ENCODE measurements around the gene LIN7B. TPM values are rescaled to one million over a fixed set of nuclear protein-coding genes. Genes with fewer than 3 reads are reported as not detected.

The LIN7B gene
- total and polyA plus RNA-seq, 2 of the 13 experiments (the other 11 are each of a cell fraction or from before 2014, with no cell fraction given) = 5.3 to 7.6 TPM

DNA sequence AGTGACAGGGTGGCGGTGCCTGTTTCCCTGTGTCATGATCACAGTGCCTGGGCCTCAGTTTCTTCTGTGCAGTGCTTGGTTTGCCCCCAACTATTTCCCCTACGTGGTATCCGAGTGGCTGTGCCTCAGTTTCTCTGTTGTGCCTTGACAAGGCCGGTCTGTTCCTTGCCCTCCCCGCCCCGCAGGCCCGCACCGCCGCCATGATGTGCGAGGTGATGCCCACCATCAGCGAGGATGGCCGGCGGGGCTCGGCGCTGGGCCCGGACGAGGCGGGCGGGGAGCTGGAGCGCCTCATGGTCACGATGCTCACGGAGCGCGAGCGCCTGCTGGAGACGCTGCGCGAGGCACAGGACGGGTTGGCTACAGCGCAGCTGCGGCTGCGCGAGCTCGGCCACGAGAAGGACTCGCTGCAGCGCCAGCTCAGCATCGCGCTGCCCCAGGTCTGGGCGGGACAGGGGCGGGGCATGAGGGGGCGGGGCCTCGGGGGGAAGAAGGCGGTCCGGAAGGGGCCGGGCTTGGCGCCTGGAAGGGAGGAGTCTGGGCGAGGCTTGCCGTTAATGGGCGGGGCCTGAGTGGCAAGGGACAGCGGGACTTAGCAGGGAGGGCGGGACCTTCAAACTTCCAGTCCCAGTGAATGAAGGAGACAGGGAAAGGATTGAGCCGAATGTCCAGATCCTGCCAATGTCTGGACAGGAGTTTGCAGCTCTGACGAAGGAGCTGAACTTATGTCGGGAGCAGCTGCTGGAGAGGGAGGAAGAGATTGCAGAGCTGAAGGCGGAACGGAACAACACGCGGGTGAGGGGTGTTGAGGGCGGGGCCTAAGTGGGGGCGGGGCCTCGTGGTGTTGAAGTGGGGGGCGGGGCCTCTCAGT is 13.7 kb downstream of the LIN7B start (continued):
- TF ChIP-seq TRIM24 (CRISPR knock-in tag; IDR thresholded peaks at IDR 0.05) (no peak), BRCA1 (CRISPR knock-in tag; IDR thresholded peaks at IDR 0.05) (peak; percentile 99), TMF1 (CRISPR knock-in tag; IDR thresholded peaks at IDR 0.05; ENCODE audit: low read depth) (peak; percentile 100), ZNF780A (CRISPR knock-in tag; IDR thresholded peaks at IDR 0.05) (peak; percentile 97), HNRNPH1 (optimal IDR thresholded peaks at IDR 0.05; ENCODE audit: low read depth, low read length) (no peak), SRSF9 (IDR thresholded peaks at IDR 0.05; ENCODE audit: borderline replicate concordance, insufficient read depth, low read depth, low read length, poor library complexity, severe bottlenecking) (no peak), ZFP1 (CRISPR knock-in tag; IDR thresholded peaks at IDR 0.05) (peak; percentile 42; the same call in 1 of the 2 replicates), KDM5B (CRISPR knock-in tag; IDR thresholded peaks at IDR 0.05; ENCODE audit: borderline replicate concordance) (peak; percentile 100), ZNF225 (CRISPR knock-in tag; IDR thresholded peaks at IDR 0.05) (peak; percentile 98), ZNF337 (CRISPR knock-in tag; IDR thresholded peaks at IDR 0.05; ENCODE audit: borderline replicate concordance, low read depth) (peak; percentile 97; the same call in 1 of the 2 replicates), ATF1 (CRISPR knock-in tag; IDR thresholded peaks at IDR 0.05) (no peak), EED (CRISPR knock-in tag; IDR thresholded peaks at IDR 0.05) (peak; percentile 92), ZNF12 (CRISPR knock-in tag; IDR thresholded peaks at IDR 0.05) (peak; percentile 77; the same call in 1 of the 2 replicates), ZNF256 (CRISPR knock-in tag; conservative IDR thresholded peaks at IDR 0.05) (peak; percentile 98), SP2 (CRISPR knock-in tag; IDR thresholded peaks at IDR 0.05) (peak; percentile 70), ZSCAN30 (CRISPR knock-in tag; IDR thresholded peaks at IDR 0.05) (0 out of 2 replicates have a peak, but pooled peaks have one; percentile 49), ZNF335 (CRISPR knock-in tag; IDR thresholded peaks at IDR 0.05) (peak; percentile 89), AGO1 (IDR thresholded peaks at IDR 0.05; ENCODE audit: low read depth, low read length, poor library complexity, severe bottlenecking) (no peak), ARNT2 (CRISPR knock-in tag; IDR thresholded peaks at IDR 0.05; ENCODE audit: low read depth) (peak; percentile 100), ZBTB8A (CRISPR knock-in tag; IDR thresholded peaks at IDR 0.05; ENCODE audit: borderline replicate concordance, low read depth) (0 out of 2 replicates have a peak, but pooled peaks have one; percentile 39)
- TF ChIP-seq, protein P1, sequence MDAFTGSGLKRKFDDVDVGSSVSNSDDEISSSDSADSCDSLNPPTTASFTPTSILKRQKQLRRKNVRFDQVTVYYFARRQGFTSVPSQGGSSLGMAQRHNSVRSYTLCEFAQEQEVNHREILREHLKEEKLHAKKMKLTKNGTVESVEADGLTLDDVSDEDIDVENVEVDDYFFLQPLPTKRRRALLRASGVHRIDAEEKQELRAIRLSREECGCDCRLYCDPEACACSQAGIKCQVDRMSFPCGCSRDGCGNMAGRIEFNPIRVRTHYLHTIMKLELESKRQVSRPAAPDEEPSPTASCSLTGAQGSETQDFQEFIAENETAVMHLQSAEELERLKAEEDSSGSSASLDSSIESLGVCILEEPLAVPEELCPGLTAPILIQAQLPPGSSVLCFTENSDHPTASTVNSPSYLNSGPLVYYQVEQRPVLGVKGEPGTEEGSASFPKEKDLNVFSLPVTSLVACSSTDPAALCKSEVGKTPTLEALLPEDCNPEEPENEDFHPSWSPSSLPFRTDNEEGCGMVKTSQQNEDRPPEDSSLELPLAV (CRISPR knock-in tag; conservative IDR thresholded peaks at IDR 0.05; ENCODE audit: low read depth) = peak; percentile 95
- TF ChIP-seq, protein P2, sequence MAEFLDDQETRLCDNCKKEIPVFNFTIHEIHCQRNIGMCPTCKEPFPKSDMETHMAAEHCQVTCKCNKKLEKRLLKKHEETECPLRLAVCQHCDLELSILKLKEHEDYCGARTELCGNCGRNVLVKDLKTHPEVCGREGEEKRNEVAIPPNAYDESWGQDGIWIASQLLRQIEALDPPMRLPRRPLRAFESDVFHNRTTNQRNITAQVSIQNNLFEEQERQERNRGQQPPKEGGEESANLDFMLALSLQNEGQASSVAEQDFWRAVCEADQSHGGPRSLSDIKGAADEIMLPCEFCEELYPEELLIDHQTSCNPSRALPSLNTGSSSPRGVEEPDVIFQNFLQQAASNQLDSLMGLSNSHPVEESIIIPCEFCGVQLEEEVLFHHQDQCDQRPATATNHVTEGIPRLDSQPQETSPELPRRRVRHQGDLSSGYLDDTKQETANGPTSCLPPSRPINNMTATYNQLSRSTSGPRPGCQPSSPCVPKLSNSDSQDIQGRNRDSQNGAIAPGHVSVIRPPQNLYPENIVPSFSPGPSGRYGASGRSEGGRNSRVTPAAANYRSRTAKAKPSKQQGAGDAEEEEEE (CRISPR knock-in tag; IDR thresholded peaks at IDR 0.05; ENCODE audit: borderline replicate concordance) = no peak
- TF ChIP-seq, protein P3, sequence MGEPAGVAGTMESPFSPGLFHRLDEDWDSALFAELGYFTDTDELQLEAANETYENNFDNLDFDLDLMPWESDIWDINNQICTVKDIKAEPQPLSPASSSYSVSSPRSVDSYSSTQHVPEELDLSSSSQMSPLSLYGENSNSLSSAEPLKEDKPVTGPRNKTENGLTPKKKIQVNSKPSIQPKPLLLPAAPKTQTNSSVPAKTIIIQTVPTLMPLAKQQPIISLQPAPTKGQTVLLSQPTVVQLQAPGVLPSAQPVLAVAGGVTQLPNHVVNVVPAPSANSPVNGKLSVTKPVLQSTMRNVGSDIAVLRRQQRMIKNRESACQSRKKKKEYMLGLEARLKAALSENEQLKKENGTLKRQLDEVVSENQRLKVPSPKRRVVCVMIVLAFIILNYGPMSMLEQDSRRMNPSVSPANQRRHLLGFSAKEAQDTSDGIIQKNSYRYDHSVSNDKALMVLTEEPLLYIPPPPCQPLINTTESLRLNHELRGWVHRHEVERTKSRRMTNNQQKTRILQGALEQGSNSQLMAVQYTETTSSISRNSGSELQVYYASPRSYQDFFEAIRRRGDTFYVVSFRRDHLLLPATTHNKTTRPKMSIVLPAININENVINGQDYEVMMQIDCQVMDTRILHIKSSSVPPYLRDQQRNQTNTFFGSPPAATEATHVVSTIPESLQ (CRISPR knock-in tag; conservative IDR thresholded peaks at IDR 0.05) = peak; percentile 94

All from HepG2 (cell line).